NCI-H748 (cell line): ENCODE data around the gene VEZT.
"Not testable (repeated sequence)": the region's sequence is repeated elsewhere in the genome, so short reads cannot be mapped to it uniquely, and the experiment has no call there.

Source experiments
- DNase-seq: peaks from one replicate; lab custom pipeline; 2025; ENCODE audit not compliant: unreplicated experiment; lab: John Stamatoyannopoulos, UW

The VEZT gene

DNA sequence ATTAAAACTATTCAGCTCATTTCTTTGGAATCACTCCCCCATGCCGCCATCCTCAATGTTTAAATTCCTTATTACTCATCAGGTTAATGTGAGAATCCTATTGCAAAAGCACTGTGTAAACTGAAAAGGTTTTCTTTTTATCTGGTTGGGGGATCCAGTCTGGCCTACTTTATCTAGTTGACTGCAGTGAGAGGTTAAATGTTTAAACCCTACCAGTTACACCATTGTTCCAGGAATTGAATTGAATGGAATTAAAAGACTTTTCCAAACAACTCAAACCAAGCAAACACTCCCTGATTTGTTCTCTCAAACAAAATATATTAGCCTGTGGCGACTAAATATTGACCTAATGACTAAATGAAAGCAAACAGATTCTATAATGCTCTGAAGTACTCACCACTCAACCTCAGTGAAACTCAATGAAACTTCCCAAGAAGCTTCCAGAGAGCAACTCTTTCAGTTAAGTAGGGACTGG, 100.5 kb downstream of the VEZT start:
- peak; percentile 92 for DNase-seq

DNA sequence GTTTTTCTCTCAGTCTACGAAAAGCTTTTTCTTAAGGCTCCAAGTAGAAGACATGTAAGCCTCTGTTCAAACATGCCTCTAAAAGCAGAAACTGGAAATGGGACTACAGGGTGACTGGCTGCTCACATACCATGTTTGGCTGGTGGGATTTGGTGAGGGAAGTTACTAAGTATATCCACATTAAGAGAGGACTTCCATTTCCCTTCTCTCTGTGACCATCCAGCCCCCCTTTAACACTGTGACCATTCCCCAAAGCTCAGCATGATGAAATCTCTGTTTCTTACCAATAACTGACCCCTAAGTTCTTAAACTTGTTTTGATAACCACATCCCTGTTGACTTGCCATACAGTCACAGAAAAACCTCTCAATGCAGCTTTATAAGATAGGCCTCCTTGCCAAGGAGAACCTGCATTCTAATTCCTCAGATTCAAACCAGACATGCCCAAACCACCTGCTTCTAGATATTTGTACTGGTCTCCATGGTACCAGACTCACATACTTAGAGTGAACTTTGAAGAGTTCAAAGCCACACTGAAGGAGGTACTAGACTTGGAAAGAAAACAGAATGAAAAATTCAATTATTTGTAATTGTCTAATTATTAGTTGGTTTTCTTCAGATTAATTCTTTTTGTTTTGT, 102.2 kb downstream of the VEZT start:
- DNase-seq: no peak

DNA sequence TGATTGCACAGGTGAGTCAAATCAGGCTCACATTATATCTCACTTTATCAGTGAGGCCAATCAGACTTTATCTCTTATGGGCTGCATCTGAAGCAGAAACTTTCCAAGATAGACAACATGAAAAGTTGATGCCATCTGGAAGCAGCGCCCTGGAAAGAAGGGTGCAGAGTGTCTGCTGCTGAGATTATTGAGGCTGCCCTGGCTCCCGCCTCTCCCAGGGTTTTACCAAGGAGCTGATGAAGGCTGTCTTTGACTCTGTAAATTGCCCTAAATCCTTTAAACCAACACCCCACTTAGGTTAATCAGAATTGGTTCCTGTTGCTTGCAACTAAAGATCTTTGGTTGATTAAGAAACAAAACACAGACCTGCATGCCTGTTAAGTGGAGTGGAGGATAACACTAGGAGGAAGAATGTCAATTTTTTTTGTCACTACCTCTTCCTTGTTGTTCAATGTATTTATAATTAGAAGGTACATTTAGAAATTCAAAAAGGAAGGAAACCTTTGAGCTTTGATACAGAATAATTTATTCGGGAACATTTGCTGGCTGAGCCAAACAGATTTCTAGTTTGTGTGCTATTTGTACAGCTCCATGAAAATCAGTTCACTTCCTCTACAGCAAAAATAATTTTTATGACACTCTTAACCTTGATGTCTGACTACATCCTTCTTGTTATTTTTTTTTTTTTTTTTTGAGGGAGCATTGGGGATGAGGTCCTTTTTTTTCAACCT, 104.1 kb downstream of the VEZT start:
- DNase-seq: no peak

DNA sequence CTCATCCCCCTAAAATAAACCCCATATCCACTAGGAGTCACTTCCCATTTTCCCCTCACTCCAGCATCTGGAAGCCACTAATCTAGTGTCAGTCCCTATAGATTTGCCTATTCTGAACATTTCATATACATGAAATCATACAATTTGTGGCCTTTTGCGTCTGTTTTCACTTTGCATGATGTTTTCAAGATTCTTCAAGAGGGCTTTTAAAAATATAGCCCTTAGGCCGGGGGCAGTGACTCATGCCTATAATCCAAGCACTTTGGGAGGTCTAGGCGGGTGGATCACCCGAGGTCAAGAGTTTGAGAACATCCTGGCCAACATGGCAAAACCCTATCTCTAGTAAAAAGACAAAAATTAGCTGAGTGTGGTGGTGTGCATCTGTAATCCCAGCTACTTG, 104.7 kb downstream of the VEZT start:
- no peak for DNase-seq

DNA sequence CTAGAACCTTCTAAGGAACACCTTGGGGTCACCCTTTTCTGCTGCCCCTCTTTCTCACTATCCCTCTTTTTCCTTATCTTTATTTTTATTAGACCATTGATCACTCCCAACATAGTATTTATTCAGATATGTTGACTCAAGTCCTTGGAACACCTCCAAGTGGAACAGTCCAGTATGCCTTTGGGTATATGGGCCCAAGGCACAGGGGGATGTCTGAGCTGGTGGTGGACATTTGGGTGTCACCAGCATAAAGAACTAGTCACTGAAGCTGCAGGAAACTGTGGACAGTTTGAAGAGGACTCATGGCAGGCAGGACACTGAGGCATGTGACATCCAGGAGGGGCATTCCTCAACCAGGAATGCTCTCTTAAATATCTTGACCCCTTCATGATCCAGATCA, 105.6 kb downstream of the VEZT start:
- DNase-seq: no peak

DNA sequence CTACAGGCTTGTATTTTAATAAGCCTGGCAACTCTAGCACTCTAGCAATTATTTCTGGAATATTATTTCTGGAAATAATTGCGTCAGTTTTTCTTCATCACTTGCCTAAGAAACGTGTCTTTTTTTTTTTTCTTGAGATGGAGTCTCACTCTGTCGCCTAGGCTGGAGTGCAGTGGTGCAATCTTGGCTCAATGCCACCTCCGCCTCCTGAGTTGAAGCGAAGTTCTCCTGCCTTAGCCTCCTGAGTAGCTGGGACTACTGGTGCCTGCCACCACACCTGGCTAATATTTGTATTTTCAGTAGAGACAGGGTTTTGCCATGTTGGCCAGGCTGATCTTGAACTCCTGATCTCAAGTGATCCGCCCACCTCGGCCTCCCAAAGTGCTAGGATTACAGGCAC, 106.6 kb downstream of the VEZT start:
- not testable (repeated sequence) for DNase-seq

DNA sequence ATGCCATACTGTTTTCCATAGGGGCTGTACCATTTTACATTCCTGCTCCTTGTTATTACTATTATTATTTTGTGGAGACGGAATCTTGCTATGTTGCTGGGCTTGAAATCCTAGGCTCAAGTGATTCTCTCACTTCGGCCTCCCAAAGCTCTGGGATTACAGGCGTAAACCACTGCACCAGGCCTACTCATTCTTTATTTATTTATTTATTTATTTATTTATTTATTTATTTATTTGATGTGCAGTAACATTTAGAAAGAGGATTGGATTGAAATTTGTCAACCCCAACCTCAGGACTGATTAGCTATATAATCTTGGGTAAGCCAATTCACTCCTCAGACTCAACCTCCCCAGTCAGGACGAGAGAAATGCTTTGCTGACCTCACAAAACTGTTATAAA, 107.9 kb downstream of the VEZT start:
- no peak for DNase-seq

DNA sequence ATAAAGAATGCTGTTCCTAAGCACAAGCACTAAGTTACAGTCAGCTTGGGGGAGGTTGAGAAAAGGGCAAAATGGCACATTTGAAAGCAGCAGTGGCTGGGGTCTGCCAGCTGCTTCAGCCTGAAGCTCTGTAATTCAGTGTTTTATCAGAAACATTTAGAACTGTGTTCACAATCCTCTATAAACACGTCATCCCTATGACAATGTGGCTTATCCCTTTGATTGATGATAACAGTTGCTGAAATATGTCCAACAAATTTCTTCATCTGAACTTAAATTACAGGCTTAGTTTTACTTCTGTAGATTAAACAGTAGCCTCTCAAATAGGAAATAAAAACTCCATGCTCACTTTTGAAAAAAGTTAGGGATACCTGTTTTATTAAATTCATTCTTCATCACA, 108.8 kb downstream of the VEZT start:
- no peak for DNase-seq

DNA sequence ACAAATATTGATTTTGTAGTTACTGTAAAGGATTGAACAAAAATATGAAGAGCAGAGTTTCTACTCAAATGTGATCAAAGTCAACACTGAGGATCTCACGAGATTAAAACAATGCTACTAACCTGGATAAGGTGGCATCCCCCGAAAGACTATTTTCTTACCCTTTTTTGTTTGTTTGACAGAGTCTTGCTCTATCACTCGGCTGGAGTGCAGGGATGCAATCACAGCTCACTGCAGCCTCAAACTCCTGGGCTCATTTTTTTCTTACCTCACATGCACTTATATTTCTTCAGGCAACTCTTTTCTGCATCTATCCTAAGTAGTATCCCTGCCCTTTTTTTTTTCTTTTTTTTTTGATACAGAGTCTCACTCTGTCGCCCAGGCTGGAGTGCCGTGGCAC, 109.2 kb downstream of the VEZT start:
- no peak for DNase-seq

DNA sequence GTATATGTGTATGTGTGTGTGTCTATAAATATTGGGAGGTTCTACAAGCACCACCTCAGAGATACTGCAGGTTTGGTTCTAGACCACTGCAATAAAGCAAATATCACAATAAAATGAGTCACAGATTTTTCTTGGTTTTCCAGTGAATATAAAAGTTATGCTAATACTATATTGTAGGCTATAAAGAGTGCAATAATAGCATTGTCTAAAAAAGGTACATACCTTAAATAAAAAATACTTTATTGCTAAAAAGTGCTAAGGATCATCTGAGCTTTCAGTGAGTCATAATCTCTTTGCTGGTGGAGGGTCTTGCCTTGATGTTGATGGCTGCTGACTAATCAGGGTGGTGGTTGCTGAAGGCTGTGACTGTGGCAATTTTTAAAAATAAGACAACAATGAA, 111.1 kb downstream of the VEZT start:
- no peak for DNase-seq

DNA sequence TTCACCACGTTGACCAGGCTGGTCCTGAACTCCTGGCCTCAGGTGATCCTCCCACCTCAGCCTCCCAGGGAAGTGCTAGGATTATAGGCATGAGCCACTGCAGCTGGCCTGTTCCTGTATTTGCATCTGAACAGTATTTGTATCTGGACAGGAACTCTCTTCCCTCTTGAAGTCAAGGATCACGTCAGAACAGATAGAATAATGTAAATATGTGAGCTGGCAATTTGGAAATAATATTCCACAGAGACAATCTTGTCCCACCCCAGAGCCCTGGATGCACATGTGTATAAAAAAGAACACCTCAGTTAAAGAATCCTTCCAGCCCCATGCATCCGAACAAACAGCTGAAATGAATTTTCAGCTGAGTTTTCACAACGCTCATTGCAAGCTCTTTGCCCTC, 118.3 kb downstream of the VEZT start:
- no peak for DNase-seq

DNA sequence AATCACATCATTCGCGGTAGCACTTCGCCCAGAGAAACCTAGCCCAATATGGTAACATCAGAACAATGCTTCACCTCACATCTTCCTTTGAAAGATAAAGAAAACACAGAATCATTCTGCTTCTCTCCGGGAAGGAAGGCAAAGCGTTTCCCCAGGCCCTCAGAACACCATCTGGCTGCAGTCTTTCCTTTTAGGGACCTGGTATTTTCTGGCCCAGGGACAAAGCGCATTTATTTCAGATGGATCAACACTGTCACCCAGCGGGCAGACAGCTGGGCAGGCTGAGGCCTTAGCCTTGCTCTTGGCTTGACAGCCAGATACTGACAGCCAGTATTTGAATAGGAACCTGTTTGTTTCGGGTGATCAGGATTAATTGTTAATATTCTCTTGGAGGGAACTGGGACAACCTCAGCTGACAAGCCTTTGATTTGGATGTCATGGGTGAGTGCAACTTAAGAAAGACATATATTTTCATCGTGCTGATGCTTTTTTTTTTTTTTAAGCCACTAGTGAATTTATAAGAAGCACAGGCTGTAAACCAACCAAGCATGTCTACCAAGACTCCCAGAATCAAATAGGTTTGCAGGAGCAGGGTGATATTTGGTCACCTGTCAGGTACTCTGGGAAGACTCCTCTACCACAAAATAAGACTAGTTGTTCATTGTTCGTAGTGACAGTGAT, 118.9 kb downstream of the VEZT start:
- DNase-seq: peak; percentile 76

DNA sequence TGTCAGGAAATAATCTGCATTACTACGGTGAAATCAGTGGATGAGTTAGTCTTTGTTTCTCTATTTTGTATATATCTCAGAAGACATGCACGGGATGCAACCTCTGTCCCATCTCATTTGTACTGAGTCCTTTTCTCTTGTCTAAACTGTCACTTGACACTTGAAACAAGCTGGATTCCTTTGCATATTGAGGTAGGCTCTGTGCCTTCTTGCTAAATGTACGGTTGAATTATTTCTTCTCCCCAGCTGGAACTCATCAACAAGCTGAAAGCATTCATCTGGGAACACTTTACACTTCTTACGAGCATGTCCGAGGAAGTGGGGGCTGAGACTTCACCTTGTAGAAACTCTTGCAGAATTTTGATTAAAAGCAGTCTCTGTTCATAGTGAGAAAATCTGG, 119.5 kb downstream of the VEZT start:
- no peak for DNase-seq

DNA sequence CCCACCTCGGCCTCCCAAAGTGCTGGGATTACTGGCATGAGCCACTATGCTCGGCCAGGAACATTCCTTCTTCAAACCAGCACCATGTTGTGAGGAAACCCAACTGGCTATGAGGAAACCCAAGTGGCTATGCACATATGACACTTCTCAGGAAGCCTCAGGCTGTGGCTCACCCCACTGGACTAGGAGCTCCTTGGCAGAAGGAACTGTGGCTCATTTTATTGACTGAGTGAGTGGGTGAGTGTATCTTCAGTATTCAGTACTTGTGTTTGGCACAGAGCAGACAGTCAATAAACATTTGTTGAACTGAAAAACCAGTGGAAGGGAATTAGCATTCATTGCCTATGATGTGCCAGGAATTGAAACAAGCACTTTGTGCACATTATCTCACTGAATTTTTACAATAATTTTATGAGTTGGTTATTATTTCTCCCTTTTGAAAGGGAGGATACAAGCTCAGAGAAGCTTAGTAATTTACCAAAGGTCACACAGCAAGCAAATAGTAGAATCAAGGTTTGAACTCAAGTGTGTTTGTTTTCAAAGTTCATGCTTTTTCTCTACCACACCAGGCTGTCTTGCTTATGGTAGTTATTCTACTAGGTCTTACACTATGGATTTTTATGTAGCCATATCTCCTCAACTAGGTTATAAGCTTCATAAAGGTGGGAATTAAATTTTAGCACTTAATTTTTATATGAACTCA, 121.6 kb downstream of the VEZT start:
- DNase-seq: no peak

DNA sequence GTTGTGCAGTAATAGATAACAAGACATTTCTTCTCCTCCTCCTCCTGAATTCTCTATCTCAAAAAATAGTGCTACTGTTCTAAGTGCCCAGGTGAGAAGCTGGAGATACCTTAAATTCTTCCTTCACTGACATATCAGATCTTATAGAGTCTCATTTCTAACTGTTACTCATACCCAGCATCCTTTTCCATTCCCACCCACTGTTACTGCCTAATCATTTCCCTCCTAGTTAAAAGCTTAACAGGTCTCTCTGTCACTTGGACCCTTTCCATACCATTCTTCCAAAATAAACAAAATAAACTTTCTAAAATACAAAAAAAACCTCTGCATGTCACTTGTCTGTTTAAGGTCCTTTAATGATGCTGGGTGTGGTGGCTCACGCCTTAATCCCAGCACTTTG, 124.4 kb downstream of the VEZT start:
- no peak for DNase-seq

DNA sequence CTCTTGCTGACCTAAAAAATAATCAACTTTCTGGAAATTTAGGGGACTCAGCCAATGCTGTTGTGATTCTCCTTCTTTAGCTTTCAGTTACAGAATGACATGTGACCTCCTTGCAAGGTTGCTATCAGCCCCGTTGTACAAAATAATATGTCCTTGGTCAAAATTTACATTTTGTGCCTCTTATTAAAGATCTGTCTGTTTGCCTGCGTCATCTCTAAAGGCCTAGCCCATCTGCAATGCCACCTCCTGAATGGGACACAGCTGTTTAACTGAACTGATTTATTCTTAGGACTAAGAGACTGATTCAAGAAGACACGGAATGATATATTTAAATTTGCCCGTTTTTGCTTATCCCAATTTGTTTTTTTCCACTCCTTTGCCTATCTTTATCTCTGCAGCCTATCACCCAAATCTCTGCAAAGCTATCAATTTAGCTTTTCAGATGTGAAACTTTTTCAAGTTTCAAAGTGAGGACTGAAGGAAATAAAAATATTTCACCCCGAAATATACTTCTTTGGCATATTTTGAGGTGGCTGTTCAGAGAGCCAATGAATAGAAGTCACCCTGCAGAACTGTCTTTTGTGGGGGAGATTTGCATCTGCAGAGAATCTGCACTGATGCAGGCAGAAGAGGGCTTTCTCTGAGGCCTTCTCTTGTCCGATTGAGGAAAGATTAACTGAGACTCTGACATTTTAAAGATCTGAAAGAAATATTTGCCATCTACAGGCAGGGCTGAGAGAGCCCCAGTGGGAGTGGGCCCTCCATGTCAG, 126.0 kb downstream of the VEZT start:
- no peak for DNase-seq

DNA sequence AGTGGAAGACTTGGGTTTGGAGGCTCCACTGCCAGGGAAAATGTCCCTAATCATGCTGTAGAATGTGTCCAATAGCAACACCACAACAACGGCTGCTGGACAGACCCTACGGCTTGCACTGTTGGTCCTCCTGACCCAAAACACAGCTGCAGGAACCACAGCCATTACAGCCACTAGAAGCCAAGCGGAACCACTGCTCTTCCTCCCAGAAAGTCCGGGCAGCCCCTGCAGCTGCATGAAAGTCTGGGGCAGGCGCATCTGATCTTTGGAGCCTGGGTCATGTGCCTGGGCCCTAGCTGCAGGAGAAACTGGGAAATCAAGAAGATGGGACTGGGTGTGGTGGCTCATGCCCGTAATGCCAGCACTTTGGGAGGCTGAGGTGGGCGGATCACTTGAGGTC, 131.7 kb downstream of the VEZT start:
- DNase-seq: no peak

DNA sequence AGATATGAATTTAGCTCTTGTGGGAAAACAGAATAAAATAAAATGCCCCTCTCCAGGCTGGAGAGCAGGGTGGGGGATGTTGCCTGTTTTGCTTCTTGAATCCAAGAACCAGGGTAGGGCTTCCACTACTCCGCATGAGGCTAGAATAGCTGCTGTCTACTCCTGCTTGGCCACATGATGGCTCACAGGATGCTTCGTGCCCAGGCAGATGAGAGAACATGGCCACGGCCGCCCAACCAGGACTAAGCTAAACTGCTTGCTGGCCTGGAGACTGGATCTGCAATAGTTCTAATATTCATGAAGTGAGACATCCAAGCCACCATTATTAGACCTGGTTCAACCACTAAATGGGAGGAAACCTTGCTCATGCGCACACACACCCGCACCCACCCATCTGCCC, 134.1 kb downstream of the VEZT start:
- peak; percentile 8 for DNase-seq
